K562 (cell line): Measurements from ENCODE around the gene PACC1.

Experiments
- ARNT ChIP-seq, 2 experiments: fragments of 450-650 bp; IDR thresholded peaks; 2 replicates each; pipeline ENCODE4 v1.6.1; 2016; ENCODE audit warnings: mild to moderate bottlenecking in 1 of 2
- CBFB ChIP-seq: sonication (generic); formaldehyde crosslinking; IDR thresholded peaks from 2 replicates; pipeline ENCODE4 v1.4.0; 2020; ENCODE audit warnings: mild to moderate bottlenecking, missing genetic modification reagents
- CREM ChIP-seq: IDR thresholded peaks from 2 replicates; pipeline ENCODE4 v1.6.1; 2014; ENCODE audit warnings: antibody characterized with exemption, low read depth
- CTCF ChIP-seq, 3 experiments: IDR thresholded peaks in 2 of 3; conservative IDR thresholded peaks in 1 of 3; 2 replicates each; pipeline ENCODE4 v1.5.1; 2011 to 2012; ENCODE audit warnings: low read length in 3 of 3, mild to moderate bottlenecking in 3 of 3, control low read depth in 2 of 3, improper control_type of control experiment in 1 of 3, inconsistent platforms in 1 of 3, low read depth in 1 of 3, mixed read lengths in 1 of 3, moderate library complexity in 1 of 3; ENCODE audit not compliant: insufficient read depth in 2 of 3
- HMGXB4 ChIP-seq: sonication (generic); formaldehyde crosslinking; IDR thresholded peaks from 2 replicates; pipeline ENCODE4 v1.8.1; 2023; ENCODE audit warnings: mild to moderate bottlenecking, missing genetic modification reagents
- JUN ChIP-seq, 2 experiments: sonication (generic) in 1 of 2; formaldehyde crosslinking in 1 of 2; IDR thresholded peaks; 2 replicates each; pipeline versions ENCODE4 v1.6.1 to v1.8.0; 2012 to 2022; ENCODE audit warnings: borderline replicate concordance in 2 of 2, mild to moderate bottlenecking in 2 of 2, improper control_type of control experiment in 1 of 2, low read depth in 1 of 2, low read length in 1 of 2, missing genetic modification reagents in 1 of 2
- MTA1 ChIP-seq: fragments of 450-650 bp; IDR thresholded peaks from 2 replicates; pipeline ENCODE4 v1.6.1; 2017; ENCODE audit warnings: borderline replicate concordance
- MYC ChIP-seq, 2 experiments: fragments of 250-450 bp in 1 of 2; sonication (Bioruptor Pico) in 1 of 2; IDR thresholded peaks; 2 replicates each; pipeline versions ENCODE4 v1.5.1 to v1.6.1; 2012 to 2021; ENCODE audit warnings: low read depth in 2 of 2, borderline replicate concordance in 1 of 2, improper control_type of control experiment in 1 of 2, low read length in 1 of 2, mild to moderate bottlenecking in 1 of 2, moderate library complexity in 1 of 2
- POLR2A ChIP-seq: fragments of 450-650 bp; conservative IDR thresholded peaks from 2 replicates; pipeline ENCODE4 v1.6.1; 2016
- RFX5 ChIP-seq: IDR thresholded peaks from 2 replicates; pipeline ENCODE4 v1.6.1; 2011; ENCODE audit warnings: low read depth, mild to moderate bottlenecking, improper control_type of control experiment, low read length
- THAP12 ChIP-seq: fragments of 250-450 bp; sonication (Bioruptor Pico); IDR thresholded peaks from 2 replicates; pipeline ENCODE4 v1.9.0; 2021; ENCODE audit warnings: mild to moderate bottlenecking, inconsistent platforms
- ZFX ChIP-seq: sonication (generic); formaldehyde crosslinking; IDR thresholded peaks from 2 replicates; pipeline ENCODE4 v1.8.0; 2022; ENCODE audit warnings: mild to moderate bottlenecking, missing genetic modification reagents, moderate library complexity
- ZNF3 ChIP-seq: fragments of 250-450 bp; sonication (Bioruptor Pico); IDR thresholded peaks from 2 replicates; pipeline ENCODE4 v1.5.0; 2021; ENCODE audit warnings: mild to moderate bottlenecking, moderate library complexity

- TF ChIP-seq THAP12 (CRISPR knock-in tag) (no peak), MTA1 (no peak), CREM (no peak), HMGXB4 (no peak), MYC (IDR thresholded peaks at IDR 0.05; ENCODE audit: low read depth, low read length) (no peak), MYC (CRISPR knock-in tag; IDR thresholded peaks at IDR 0.05; ENCODE audit: borderline replicate concordance, low read depth) (no peak), RFX5 (no peak), ARNT (IDR thresholded peaks at IDR 0.05) (no peak), POLR2A (no peak), CTCF (IDR thresholded peaks at IDR 0.05 in 2 of 3, conservative IDR thresholded peaks at IDR 0.05 in 1 of 3; ENCODE audit: insufficient read depth in 2 of 3, low read depth in 1 of 3, low read length in 3 of 3) (no peak), ZNF3 (no peak), CBFB (no peak), ZFX (CRISPR knock-in tag) (no peak), JUN (IDR thresholded peaks at IDR 0.05; ENCODE audit: borderline replicate concordance, low read depth, low read length) (no peak), JUN (CRISPR knock-in tag; IDR thresholded peaks at IDR 0.05; ENCODE audit: borderline replicate concordance) (no peak)
These were observed 38.6 kb upstream of the PACC1 start for GRCh38 chr1:212453156-212453857.
